ENCODE results near the gene CLDN11.

The CLDN11 gene

GRCh38 chr3:170470063-170471016 lies 51.7 kb downstream of the CLDN11 start:
- DNase-seq (ENCODE audit: low spot score), result no peak

- no peak for DNase-seq (ENCODE audit: low spot score)
Measured at GRCh38 chr3:170471149-170471548, 52.5 kb downstream of the CLDN11 start.

- DNase-seq (ENCODE audit: low spot score), result no peak
Measured at GRCh38 chr3:170473358-170473757, 54.7 kb downstream of the CLDN11 start.

DNA sequence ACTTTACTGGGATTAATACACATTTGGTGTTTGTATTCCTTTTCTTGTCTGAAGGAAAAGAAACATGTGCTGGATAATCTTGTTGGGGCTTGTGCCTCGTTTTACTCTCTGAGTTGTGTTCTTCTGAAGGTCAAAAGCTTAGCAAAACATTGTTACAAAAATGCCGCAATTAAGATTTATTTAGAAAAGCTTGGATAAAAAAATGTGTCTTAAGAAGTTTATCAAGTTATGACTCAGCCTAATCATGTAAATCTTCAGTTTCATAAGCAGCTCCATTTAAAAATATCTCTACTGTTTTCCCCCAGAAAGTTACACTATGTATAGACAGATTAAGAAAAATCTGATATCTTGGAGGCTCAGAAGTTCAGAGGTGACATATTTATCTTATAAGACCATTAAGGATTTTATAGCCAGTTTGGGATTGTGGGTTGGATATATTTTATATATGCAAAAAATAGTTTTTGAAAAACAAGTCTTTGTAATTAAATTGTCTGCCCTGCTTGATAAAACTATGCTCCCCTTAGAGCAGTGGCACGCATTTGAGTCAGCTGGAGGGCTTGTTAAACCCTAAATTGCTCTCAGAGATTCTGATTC lies 56.5 kb downstream of the CLDN11 start:
- no peak for DNase-seq (ENCODE audit: low spot score)

- no peak for DNase-seq (ENCODE audit: low spot score)
Measured at GRCh38 chr3:170476291-170476690, 57.6 kb downstream of the CLDN11 start.

DNA sequence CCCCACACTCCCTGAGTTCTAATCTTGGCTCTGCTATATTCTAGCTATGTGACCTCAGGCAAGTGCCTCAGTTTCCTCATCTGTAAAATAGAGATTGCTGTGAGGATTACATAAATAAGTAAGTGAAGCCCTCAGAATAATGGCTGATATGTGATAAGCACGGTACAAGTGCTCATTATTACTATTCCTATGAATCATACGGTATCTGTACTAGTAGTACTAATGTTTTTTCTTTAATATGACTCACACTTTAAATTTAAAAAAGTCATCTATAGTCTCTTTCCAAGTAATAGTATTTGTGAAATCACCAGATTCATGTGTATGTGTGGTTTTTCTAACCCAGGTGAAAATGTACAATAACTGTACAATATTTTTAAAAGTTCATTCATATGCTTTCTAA lies 58.7 kb downstream of the CLDN11 start:
- DNase-seq (ENCODE audit: low spot score), result no peak

- no peak for DNase-seq (ENCODE audit: low spot score)
Measured at GRCh38 chr3:170480111-170480510, 61.4 kb downstream of the CLDN11 start.

GRCh38 chr3:170482199-170482598 lies 63.5 kb downstream of the CLDN11 start:
- no peak for DNase-seq (ENCODE audit: low spot score)

GRCh38 chr3:170483485-170484262 lies 65.0 kb downstream of the CLDN11 start:
- DNase-seq (ENCODE audit: low spot score), result peak; percentile 79

All from SK-N-DZ (cell line).